MCF 10A (cell line): Measurements from ENCODE around the gene SH3BP4. TPM values are rescaled to one million over a fixed set of nuclear protein-coding genes. Genes with fewer than 3 reads are reported as not detected.

Source experiments
- BruUV-seq: library from RNA; stranded (reverse); fragments of 400-500 nt; replicated peaks from 2 replicates; lab custom pipeline; 2021; lab: Mats Ljungman, UMichigan
- CTCF ChIA-PET: fragments of 300-600 bp; sonication (Branson Sonifier 250); formaldehyde crosslinking; extraction: SDS; loops from one replicate; lab custom pipeline; 2021; ENCODE audit warnings: antibody characterized with exemption, inconsistent platforms; lab: Yijun Ruan, JAX
- POLR2A ChIA-PET: fragments of 300-600, 350-650 bp; sonication (Branson Sonifier 250); formaldehyde crosslinking; extraction: SDS; loops from one replicate; lab custom pipeline; 2020; ENCODE audit warnings: antibody characterized with exemption, inconsistent platforms; lab: Yijun Ruan, JAX
- DNase-seq: peaks from one replicate; pipeline ENCODE4 v3.0.0-alpha.2; 2018; ENCODE audit not compliant: unreplicated experiment
- H3K27ac Mint-ChIP-seq: one replicate; pipeline ENCODE4 v1.8.0; 2022; ENCODE audit warnings: mild to moderate bottlenecking, low read depth, mixed read lengths; ENCODE audit not compliant: unreplicated experiment
- H3K27me3 Mint-ChIP-seq: one replicate; pipeline ENCODE4 v1.8.0; 2022; ENCODE audit warnings: mixed read lengths; ENCODE audit not compliant: insufficient read depth, unreplicated experiment
- H3K36me3 Mint-ChIP-seq: one replicate; pipeline ENCODE4 v1.8.0; 2022; ENCODE audit warnings: mild to moderate bottlenecking, moderate library complexity, mixed read lengths; ENCODE audit not compliant: insufficient read depth, unreplicated experiment
- H3K4me1 Mint-ChIP-seq: one replicate; pipeline ENCODE4 v1.8.0; 2022; ENCODE audit warnings: mixed read lengths; ENCODE audit not compliant: insufficient read depth, unreplicated experiment
- H3K4me3 Mint-ChIP-seq: one replicate; pipeline ENCODE4 v1.8.0; 2022; ENCODE audit warnings: mild to moderate bottlenecking, moderate library complexity, mixed read lengths; ENCODE audit not compliant: unreplicated experiment
- H3K9me3 Mint-ChIP-seq: one replicate; pipeline ENCODE4 v1.8.0; 2022; ENCODE audit warnings: mixed read lengths; ENCODE audit not compliant: unreplicated experiment
- intact Hi-C: fragments of 100-400 bp; cut with micrococcal nuclease; formaldehyde crosslinking; loops from 2 replicates; pipeline ENCODE4 v1.14.1; 2022
- total RNA-seq: library from RNA; stranded (reverse); gene quantifications from 2 replicates; pipeline ENCODE4 v1.2.3, GENCODE V29; 2022
- TF ChIP-seq, protein P1 (sequence below): fragments of 200-600 bp; IDR thresholded peaks from one replicate; pipeline ENCODE4 v1.8.0; 2022; ENCODE audit warnings: antibody characterized with exemption, mild to moderate bottlenecking; ENCODE audit not compliant: unreplicated experiment

The SH3BP4 gene
- total RNA-seq, 1 experiment from 2014 or later = 59.7 TPM

- peaks cover 48% of the 10 kb centered on the region for H3K36me3 Mint-ChIP-seq
- DNase-seq = no peak
- no peaks in the 10 kb centered on the region for H3K4me1 Mint-ChIP-seq
- CTCF ChIA-PET = interaction anchor here (0.6 kb wide), 1 partner anchor 553 kb away, joined by 3 read pairs; no protein-coding TSS in a partner anchor
- no peak overlapping the region for H3K4me3 Mint-ChIP-seq
- no TSS peak for BruUV-seq
- TF ChIP-seq, protein P1, sequence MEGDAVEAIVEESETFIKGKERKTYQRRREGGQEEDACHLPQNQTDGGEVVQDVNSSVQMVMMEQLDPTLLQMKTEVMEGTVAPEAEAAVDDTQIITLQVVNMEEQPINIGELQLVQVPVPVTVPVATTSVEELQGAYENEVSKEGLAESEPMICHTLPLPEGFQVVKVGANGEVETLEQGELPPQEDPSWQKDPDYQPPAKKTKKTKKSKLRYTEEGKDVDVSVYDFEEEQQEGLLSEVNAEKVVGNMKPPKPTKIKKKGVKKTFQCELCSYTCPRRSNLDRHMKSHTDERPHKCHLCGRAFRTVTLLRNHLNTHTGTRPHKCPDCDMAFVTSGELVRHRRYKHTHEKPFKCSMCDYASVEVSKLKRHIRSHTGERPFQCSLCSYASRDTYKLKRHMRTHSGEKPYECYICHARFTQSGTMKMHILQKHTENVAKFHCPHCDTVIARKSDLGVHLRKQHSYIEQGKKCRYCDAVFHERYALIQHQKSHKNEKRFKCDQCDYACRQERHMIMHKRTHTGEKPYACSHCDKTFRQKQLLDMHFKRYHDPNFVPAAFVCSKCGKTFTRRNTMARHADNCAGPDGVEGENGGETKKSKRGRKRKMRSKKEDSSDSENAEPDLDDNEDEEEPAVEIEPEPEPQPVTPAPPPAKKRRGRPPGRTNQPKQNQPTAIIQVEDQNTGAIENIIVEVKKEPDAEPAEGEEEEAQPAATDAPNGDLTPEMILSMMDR = no peak
- intact Hi-C loops = no loop called here
- H3K27ac Mint-ChIP-seq = no peak overlapping the region
- no peaks in the 10 kb centered on the region for H3K27me3 Mint-ChIP-seq
- H3K9me3 Mint-ChIP-seq = no peaks in the 10 kb centered on the region
- POLR2A ChIA-PET = interaction anchor here (0.7 kb wide), 1 partner anchor 14 kb away, joined by 3 read pairs; no protein-coding TSS in a partner anchor
Measured at GRCh38 chr2:235041918-235042575, 90.2 kb downstream of the SH3BP4 start.

GRCh38 chr2:235042576-235043515 is 91.0 kb downstream of the SH3BP4 start:
- POLR2A ChIA-PET = interaction anchor here (0.7 kb wide), 1 partner anchor 15 kb away, joined by 3 read pairs; no protein-coding TSS in a partner anchor
- Mint-ChIP-seq H3K27me3 (no peaks in the 10 kb centered on the region), H3K4me1 (peaks cover 5% of the 10 kb centered on the region), H3K4me3 (no peak overlapping the region), H3K36me3 (peaks cover 40% of the 10 kb centered on the region), H3K9me3 (no peaks in the 10 kb centered on the region), H3K27ac (no peak overlapping the region)
- DNase-seq = no peak
- TF ChIP-seq, protein P1 = no peak
- CTCF ChIA-PET = no interaction called here
- intact Hi-C loops = no loop called here
- BruUV-seq = no TSS peak

DNA sequence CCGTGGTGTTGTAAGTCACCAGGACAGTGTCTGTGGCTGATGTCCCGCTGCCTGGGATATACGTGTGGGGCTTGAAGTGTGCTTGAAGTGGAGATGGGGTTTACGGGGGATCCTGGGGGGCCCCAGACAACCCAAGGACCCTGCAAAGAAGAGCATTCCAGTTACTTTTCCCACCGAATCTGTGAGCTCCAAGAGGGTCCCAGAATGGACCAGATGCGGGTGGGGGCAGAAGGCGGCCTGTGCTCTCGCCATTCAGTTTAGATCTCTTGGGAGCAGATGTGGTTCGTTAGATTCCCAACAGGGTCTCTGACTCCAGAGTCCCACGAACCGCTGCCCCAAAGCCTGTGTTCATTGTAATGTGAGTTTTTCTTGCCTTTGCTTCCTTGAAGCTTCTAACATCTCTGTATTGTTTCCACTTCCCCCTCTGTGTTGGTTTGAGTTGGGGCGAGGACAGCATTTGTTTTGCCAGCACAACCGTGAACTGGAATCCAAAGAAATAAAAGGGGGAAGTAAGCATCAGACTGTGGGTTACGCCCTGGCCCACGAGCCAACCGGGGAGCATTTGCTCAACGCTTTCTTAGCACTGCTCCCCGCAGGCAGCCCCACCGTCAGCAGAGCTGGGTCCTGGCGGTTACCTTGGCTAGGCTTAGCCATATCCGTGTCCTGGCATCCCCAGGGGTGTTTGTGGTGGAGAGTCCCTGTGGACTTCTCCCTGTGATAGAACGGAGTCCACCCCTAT is 92.1 kb downstream of the SH3BP4 start:
- BruUV-seq = no TSS peak
- Mint-ChIP-seq H3K36me3 (peaks cover 45% of the 10 kb centered on the region), H3K27me3 (no peaks in the 10 kb centered on the region), H3K9me3 (no peaks in the 10 kb centered on the region), H3K27ac (no peak overlapping the region), H3K4me3 (no peak overlapping the region), H3K4me1 (peaks cover 11% of the 10 kb centered on the region)
- TF ChIP-seq, protein P1 = no peak
- CTCF ChIA-PET = interaction anchor here (0.7 kb wide), 1 partner anchor 18 kb away, joined by 3 read pairs; no protein-coding TSS in a partner anchor
- intact Hi-C loops = no loop called here
- DNase-seq = no peak
- POLR2A ChIA-PET = no interaction called here
